GM12865 (cell line): ENCODE results near the gene GPR84.

Experiments used
- DNase-seq: peaks from one replicate; pipeline ENCODE4 v3.0.0; 2010; ENCODE audit warnings: low read depth
- H3K4me3 ChIP-seq: 2 replicates; pipeline ENCODE4 v1.5.1; 2011; ENCODE audit warnings: mild to moderate bottlenecking, low read depth, low read length, control low read depth
- TF ChIP-seq, protein P1 (sequence below): IDR thresholded peaks from 2 replicates; pipeline ENCODE4 v1.5.1; 2011; ENCODE audit warnings: low read length, control low read depth, low read depth, inconsistent platforms; ENCODE audit not compliant: insufficient read depth; ENCODE audit errors: missing control alignments

GPR84 gene

DNA sequence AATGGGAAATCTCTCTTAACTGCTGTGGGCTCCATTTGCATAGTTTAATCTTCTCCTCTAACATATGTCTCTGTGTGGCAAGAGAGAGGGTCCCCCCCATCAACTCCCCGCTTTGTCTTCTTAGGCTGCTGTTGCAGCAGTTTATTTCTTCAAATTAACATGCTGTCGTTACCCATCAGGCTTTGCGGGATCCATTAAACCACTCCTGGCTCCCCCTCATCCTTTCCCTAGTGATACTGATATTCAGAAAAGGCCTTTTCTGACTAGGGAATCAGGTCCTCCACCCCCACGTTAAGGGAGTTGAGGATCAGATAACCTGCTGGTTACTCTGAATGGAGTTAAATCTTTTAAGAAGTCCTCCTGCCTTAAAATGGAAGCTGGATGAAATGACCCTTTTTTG, 15.2 kb downstream of the GPR84 start:
- no peak overlapping the region for H3K4me3 ChIP-seq
- TF ChIP-seq, protein P1, sequence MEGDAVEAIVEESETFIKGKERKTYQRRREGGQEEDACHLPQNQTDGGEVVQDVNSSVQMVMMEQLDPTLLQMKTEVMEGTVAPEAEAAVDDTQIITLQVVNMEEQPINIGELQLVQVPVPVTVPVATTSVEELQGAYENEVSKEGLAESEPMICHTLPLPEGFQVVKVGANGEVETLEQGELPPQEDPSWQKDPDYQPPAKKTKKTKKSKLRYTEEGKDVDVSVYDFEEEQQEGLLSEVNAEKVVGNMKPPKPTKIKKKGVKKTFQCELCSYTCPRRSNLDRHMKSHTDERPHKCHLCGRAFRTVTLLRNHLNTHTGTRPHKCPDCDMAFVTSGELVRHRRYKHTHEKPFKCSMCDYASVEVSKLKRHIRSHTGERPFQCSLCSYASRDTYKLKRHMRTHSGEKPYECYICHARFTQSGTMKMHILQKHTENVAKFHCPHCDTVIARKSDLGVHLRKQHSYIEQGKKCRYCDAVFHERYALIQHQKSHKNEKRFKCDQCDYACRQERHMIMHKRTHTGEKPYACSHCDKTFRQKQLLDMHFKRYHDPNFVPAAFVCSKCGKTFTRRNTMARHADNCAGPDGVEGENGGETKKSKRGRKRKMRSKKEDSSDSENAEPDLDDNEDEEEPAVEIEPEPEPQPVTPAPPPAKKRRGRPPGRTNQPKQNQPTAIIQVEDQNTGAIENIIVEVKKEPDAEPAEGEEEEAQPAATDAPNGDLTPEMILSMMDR = no peak
- no peak for DNase-seq

DNA sequence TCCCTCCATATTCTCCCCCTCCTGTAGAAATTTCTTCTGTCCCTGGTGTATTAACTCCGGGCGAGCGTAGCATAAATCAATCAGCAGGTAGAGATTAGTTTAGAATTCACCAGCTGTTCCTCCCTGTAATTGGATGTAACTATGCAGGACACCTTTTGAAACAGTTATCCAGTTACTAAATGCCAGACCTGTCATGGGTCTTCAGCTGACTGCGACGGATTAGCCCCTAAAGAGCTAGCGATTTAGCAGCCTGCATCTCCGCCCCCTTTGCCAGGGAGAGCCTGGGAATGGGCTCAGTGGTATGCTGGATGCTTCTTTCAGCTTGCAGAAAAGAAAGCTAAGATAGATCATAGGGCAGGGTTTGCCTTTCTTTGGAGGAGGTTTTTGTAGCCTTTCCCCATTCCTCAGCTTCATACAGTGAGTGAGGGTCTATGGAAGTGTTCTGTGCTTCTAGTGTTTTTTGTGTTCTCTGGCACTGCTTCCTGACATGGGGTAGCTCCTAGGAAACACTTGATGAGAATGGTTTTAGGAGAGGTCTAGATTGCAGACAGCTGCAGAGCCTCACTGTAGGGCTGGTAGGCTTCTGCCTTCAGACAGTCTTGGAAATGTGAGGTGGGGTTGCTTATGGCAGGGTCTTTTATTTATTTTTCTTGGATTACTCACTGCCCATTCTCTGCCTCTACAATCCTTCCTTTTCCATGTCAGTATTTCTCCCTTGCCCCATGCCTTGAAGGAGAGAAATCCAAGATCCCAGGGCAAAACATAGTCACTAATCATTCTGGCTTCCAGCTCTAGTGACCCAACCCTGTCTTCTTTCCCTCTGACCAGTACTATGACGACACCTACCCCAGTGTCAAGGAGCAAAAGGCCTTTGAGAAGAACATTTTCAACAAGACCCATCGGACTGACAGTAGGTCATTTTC, 22.6 kb downstream of the GPR84 start:
- TF ChIP-seq, protein P1 = no peak
- DNase-seq = no peak

DNA sequence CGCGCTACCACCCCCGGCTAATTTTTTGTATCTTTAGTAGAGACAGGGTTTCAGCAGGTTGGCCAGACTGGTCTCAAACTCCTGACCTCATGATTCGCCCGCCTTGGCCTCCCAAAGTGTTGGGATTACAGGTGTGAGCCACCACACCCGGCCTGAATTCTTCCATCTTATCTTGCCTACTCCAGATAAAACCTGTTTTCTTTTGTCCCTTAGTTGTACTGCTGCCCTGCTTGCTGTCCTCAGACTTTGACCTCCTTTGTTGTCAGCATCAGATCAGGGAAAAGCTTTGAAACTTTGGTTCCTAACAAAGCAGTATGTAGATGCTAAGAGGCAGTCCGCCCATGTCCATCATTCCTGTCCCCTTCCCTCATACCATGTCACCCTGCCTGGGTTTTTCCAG, 23.4 kb downstream of the GPR84 start:
- TF ChIP-seq, protein P1 = no peak
- no peak for DNase-seq

More for the DNA sequence above, 22.6 kb downstream of the GPR84 start:
- no peak overlapping the region for H3K4me3 ChIP-seq

DNA sequence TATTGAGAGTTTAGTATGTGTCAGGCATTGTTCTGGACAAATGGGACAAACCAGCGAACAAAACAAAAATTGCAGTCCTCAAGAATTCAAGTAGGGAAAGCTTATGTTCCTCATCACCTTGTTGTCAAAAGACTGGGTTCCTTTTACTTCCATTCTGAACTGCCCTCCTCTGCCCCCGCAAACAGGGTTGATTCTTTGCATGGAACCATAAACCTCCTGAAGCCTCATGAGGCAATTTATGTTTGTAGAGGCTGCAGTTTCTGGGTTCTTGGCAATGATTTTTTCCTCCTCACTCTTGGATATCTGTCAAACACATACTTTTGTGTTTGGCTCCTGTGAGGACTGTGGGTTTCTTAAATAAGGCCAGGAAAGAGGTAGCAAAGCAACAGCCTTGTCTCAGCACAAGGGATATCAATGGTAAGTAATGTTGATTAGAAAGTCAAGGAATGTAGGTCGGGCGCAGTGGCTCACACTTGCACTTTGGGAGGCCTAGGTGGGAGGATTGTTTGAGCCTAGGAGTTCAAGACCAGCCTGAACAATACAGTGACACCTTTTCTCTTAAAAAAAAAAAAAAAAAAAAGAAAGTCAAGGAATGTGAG, 25.5 kb downstream of the GPR84 start:
- DNase-seq = no peak
- TF ChIP-seq, protein P1 = no peak
- no peak overlapping the region for H3K4me3 ChIP-seq

More for the DNA sequence above, 23.4 kb downstream of the GPR84 start:
- no peak overlapping the region for H3K4me3 ChIP-seq

DNA sequence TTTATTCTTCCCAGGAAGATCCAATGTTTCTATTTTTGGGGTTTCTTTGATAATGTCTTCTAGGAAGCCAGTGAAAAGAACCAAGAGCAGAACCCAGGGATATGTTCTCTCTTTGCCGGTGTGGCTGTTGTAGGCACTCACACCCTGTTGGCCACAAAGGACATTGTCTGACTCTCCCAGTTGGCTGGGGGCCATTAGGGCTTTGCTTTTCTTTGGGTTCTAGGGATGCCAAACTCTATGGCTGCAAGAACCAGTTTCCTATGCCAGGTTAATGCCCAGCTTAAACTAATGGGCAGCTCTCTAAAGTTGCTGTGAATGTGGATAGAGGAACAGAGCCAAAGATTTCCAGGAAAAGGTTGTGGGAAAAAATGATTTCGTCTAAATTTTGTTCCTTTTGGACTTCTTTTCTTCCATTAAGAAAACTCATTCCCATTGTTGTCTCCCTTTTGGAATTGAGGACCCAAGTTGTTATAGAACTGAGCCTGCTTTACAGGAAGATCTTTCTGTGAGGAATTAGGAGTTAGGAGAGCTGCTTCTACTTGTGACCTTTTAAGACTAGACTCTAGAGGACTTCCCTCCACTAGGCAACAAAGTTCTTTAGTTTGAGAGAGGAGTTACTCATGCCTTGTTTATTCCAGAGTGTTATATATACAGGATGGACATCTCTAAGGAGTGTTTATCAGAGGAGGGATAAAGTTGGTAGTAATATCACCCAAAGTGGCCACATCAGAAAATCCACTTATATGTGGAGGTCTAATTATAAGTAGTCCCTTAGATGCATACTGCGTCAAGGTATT, 26.2 kb downstream of the GPR84 start:
- TF ChIP-seq, protein P1 = no peak
- no peak overlapping the region for H3K4me3 ChIP-seq

DNA sequence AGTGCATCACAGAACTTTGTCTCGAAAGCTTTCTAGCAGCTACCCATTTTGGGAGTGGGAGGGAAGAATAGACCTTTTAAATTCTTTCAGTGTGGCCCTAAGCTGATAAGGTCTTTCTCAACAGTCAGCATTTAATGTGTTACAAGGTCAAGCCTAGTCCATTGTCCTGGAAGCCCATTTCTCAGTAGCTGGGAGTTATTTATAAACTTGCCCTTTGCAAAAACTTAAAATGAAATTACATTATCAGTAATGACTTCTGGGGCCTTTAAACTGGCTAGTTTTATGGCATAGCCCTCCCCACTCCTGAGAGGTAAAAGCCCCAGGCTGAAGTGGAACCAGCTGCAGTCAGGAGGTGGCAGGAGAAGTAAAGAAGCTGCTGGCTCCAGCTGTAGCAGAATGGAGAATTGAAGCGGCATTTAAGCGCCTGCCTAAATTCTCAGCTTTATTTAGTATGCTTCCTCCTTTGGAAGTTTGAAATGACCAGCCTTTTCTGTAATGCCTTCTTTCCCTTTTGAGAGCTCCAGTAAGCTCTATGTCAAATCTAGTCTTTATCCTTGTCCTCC, 26.9 kb downstream of the GPR84 start:
- no peak overlapping the region for H3K4me3 ChIP-seq
- DNase-seq = no peak
- TF ChIP-seq, protein P1 = no peak

More for the DNA sequence above, 26.2 kb downstream of the GPR84 start:
- DNase-seq = no peak
